T-cell (primary cell): ENCODE measurements around the gene SPINT4. TPM values are rescaled to one million over a fixed set of nuclear protein-coding genes. Genes with fewer than 3 reads are reported as not detected.
"Not testable (repeated sequence)": the region's sequence is repeated elsewhere in the genome, so short reads cannot be mapped to it uniquely, and the experiment has no call there.

ENCODE experiments used
- ATAC-seq, 4 experiments: fragments of 200-7000 bp in 3 of 4; fragments of 150-1000 bp in 1 of 4; cut with Tn5 transposase; replicated peaks in 1 of 4; 1 replicate in 3 of 4; 2 replicates in 1 of 4; pipeline ENCODE4 v1.10.0; 2021; ENCODE audit warnings: moderate library complexity in 3 of 4, mild to moderate bottlenecking in 2 of 4, moderate number of reproducible peaks in 1 of 4
- CTCF ChIA-PET, 2 donors: fragments of 300-600 bp; sonication (Branson Sonifier 250); formaldehyde crosslinking; loops; one replicate each; lab custom pipeline; 2022; ENCODE audit warnings: antibody characterized with exemption in 2 of 2; lab: Charles Lee
- POLR2A ChIA-PET, 2 donors: fragments of 300-600 bp; sonication (Branson Sonifier 250); formaldehyde crosslinking; loops; one replicate each; lab custom pipeline; 2022; ENCODE audit warnings: antibody characterized with exemption in 2 of 2; lab: Charles Lee
- DNase-seq, 35 experiments: peaks; one replicate each; pipeline versions ENCODE4 v3.0.0 to v3.0.0-alpha.2; 2013 to 2023
- H3K27ac ChIP-seq: one replicate; pipeline ENCODE4 v1.5.1; 2013; ENCODE audit warnings: low read length
- H3K27me3 ChIP-seq, 2 experiments: replicated peaks in 1 of 2; 1 replicate in 1 of 2; 2 replicates in 1 of 2; pipeline versions ENCODE4 v1.6.1 to v1.7.0; 2013; ENCODE audit warnings: low read length in 1 of 2, mixed read lengths in 1 of 2; ENCODE audit not compliant: control insufficient read depth in 2 of 2, insufficient read depth in 2 of 2; ENCODE audit errors: extremely low read depth in 1 of 2
- H3K36me3 ChIP-seq, 2 donors: 1 replicate in 1 of 2; 2 replicates in 1 of 2; pipeline versions ENCODE4 v1.6.1 to v1.7.0; 2013; ENCODE audit warnings: low read length in 1 of 2; ENCODE audit not compliant: control insufficient read depth in 2 of 2, insufficient read depth in 1 of 2; ENCODE audit errors: extremely low read depth in 1 of 2
- H3K4me1 ChIP-seq, 2 experiments: 1 replicate in 1 of 2; 2 replicates in 1 of 2; pipeline versions ENCODE4 v1.6.1 to v1.7.0; 2013; ENCODE audit warnings: low read length in 2 of 2, mixed read lengths in 1 of 2; ENCODE audit not compliant: insufficient read depth in 2 of 2, control insufficient read depth in 1 of 2; ENCODE audit errors: extremely low read depth in 1 of 2
- H3K4me3 ChIP-seq, 2 donors: 1 replicate in 1 of 2; 2 replicates in 1 of 2; pipeline versions ENCODE4 v1.5.1 to v1.7.0; 2013; ENCODE audit warnings: mild to moderate bottlenecking in 2 of 2, low read length in 1 of 2, moderate library complexity in 1 of 2; ENCODE audit not compliant: control insufficient read depth in 1 of 2; ENCODE audit errors: extremely low read depth in 1 of 2
- H3K9me3 ChIP-seq: 2 replicates; pipeline ENCODE4 v1.7.0; 2013
- H3K27ac Mint-ChIP-seq, 2 donors: one replicate each; pipeline ENCODE4 v1.8.0; 2020 to 2021; ENCODE audit warnings: mild to moderate bottlenecking in 2 of 2, mixed read lengths in 2 of 2
- H3K27me3 Mint-ChIP-seq, 2 donors: one replicate each; pipeline ENCODE4 v1.8.0; 2021 to 2022; ENCODE audit warnings: mixed read lengths in 2 of 2
- H3K36me3 Mint-ChIP-seq: one replicate; pipeline ENCODE4 v1.8.0; 2021; ENCODE audit warnings: mixed read lengths
- H3K4me1 Mint-ChIP-seq, 3 donors: one replicate each; pipeline ENCODE4 v1.8.0; 2020 to 2022; ENCODE audit warnings: mixed read lengths in 3 of 3, mild to moderate bottlenecking in 1 of 3
- H3K4me3 Mint-ChIP-seq, 3 donors: one replicate each; pipeline ENCODE4 v1.8.0; 2020 to 2022; ENCODE audit warnings: mild to moderate bottlenecking in 3 of 3, mixed read lengths in 3 of 3, moderate library complexity in 3 of 3
- H3K9me3 Mint-ChIP-seq, 3 donors: one replicate each; pipeline ENCODE4 v1.8.0; 2020 to 2022; ENCODE audit warnings: mixed read lengths in 3 of 3
- WGBS: methylation state at CpG from one replicate; pipeline ENCODE4 v1.1.5; 2013; ENCODE audit warnings: missing lambda C conversion rate; ENCODE audit not compliant: insufficient coverage; 5-methylcytosine and 5-hydroxymethylcytosine counted together
- total RNA-seq, 35 experiments: library from RNA in 6 of 35; stranded (reverse) in 6 of 35; fragments of 120-200 nt in 1 of 35; gene quantifications; one replicate each; pipeline versions ENCODE4 v1.2.1 to v1.2.4 and lab custom pipeline; 2013 to 2026

SPINT4 gene
- total RNA-seq, result not detected
- total RNA-seq (2013), result not detected
- 0 reads per million in 29 experiments for total RNA-seq (lab: John Stamatoyannopoulos, UW)

DNA sequence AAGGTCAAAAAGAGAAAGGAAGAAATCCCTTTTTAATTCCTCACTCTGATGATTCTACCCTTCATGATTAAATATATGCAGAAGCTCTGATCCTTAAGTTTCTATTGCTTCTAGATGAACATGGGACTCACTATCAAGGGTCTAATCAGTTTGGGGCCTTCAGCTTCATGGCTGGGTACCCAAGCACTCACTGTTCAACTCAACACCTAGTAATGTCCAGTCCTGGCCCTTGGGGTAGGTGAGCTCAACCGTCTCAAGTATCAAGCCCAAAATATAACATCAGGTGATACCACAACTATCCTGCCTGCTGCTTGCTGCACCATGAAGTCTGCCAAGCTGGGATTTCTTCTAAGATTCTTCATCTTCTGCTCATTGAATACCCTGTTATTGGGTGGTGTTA is at the start of gene SPINT4:
TSS of gene SPINT4 (plus strand) at position 301 of the 400 bp plus-strand sequence. CDS start at position 322, 21 bp downstream.
- no peaks in the 10 kb centered on the region for H3K4me1 Mint-ChIP-seq
- ATAC-seq (no peak), DNase-seq (no peak)
- peaks cover 0 to 4% of the 10 kb centered on the region in 2 experiments for H3K27me3 ChIP-seq
- WGBS, result no CpG with 5 or more reads among the region's 1 CpG
- H3K36me3 Mint-ChIP-seq, result no peaks in the 10 kb centered on the region
- no peak within 1 kb of the TSS for H3K27ac ChIP-seq
- CTCF ChIA-PET, result no interaction called here
- POLR2A ChIA-PET, result no interaction called here
- H3K4me1 ChIP-seq, result no peaks in the 10 kb centered on the region
- no peak within 1 kb of the TSS for H3K4me3 ChIP-seq
- H3K27ac Mint-ChIP-seq, result no peak within 1 kb of the TSS
- no peak within 1 kb of the TSS for H3K4me3 Mint-ChIP-seq
- no peaks in the 10 kb centered on the region for H3K36me3 ChIP-seq
- H3K27me3 Mint-ChIP-seq, result peaks cover 31 to 40% of the 10 kb centered on the region in 2 donors
- peaks cover under 1 to 2% (median 2%) of the 10 kb centered on the region in 3 donors for H3K9me3 Mint-ChIP-seq
- H3K9me3 ChIP-seq, result no peaks in the 10 kb centered on the region

DNA sequence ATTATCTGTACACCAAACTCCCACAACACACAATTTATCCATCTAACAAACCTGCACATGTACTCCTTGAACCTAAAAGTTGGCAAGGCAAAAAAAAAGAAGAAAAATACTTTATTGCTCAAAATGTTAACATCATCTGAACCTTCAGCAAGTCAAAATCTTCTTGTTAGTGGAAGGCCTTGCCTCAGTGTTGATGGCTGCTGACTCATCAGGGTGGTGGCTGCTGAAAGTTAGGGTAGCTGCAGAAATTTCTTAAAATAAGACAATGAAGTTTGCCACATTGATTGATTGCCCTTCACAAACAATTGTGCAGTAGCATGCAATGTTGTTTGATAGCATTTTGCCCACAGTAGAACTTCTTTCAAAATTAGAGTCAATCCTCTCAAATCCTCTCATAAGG is 49.4 kb upstream of the SPINT4 start:
- no peaks in the 10 kb centered on the region for H3K4me1 ChIP-seq
- Mint-ChIP-seq H3K4me1 (no peaks in the 10 kb centered on the region), H3K9me3 (peaks cover 0 to 22% (median 11%) of the 10 kb centered on the region in 3 donors), H3K4me3 (no peak overlapping the region), H3K36me3 (no peaks in the 10 kb centered on the region), H3K27ac (no peak overlapping the region), H3K27me3 (peaks cover 16 to 33% of the 10 kb centered on the region in 2 donors)
- H3K27ac ChIP-seq, result no peak overlapping the region
- ChIA-PET CTCF (no interaction called here), POLR2A (no interaction called here)
- DNase-seq (no peak), ATAC-seq (no peak)
- H3K9me3 ChIP-seq, result no peaks in the 10 kb centered on the region
- H3K36me3 ChIP-seq, result no peaks in the 10 kb centered on the region
- H3K4me3 ChIP-seq, result no peak overlapping the region
- no peaks in the 10 kb centered on the region for H3K27me3 ChIP-seq

DNA sequence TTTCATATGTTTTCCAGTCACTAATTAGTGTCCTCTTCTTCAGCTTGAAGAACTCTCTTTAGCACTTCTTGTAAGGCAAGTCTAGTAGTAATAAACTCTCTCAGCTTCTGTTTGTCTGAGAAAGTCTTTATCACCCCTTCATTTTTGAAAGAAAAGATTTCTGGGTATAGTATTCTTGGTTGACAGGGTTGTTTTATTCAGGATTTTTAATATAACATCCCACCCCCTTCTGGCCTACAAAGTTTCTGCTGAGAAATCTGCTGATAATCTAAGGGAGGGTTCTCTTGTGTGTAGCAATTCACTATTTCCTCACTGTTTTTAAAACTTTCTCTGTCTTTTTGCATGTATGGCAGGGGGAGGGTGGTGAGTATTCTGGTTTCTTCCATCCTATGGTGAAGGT is 42.5 kb upstream of the SPINT4 start:
- no peak overlapping the region for H3K27ac Mint-ChIP-seq
- no peak overlapping the region for H3K4me3 Mint-ChIP-seq
- ChIA-PET POLR2A (no interaction called here), CTCF (no interaction called here)
- DNase-seq (no peak), ATAC-seq (no peak)
- H3K9me3 Mint-ChIP-seq, result peaks cover 6 to 38% (median 24%) of the 10 kb centered on the region in 3 donors
- Histone ChIP-seq H3K4me3 (no peak overlapping the region), H3K9me3 (peaks cover 7% of the 10 kb centered on the region), H3K27me3 (no peaks in the 10 kb centered on the region), H3K27ac (no peak overlapping the region), H3K4me1 (no peaks in the 10 kb centered on the region), H3K36me3 (no peaks in the 10 kb centered on the region)
- H3K4me1 Mint-ChIP-seq, result no peaks in the 10 kb centered on the region
- no peaks in the 10 kb centered on the region for H3K36me3 Mint-ChIP-seq
- peaks cover 8 to 16% of the 10 kb centered on the region in 2 donors for H3K27me3 Mint-ChIP-seq

DNA sequence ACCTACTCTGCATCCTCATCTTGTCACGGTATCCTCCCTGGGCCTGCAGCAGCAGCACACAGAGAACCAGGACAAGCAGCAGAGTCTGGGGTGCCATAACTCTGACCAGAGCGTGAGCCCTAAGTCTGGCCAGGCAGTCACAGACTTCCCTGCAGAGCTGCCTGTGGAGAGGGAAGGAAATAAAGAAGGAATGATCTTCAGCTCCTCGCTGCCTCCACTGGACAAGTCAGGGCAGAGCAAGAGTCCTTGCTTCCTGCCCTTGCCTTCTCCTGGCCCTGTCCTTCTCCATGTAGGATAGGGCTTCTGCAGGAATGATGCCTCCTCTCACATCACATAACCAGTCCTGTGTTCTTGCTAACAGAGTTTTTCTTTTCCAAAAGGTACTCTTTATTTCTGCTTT is 36.3 kb upstream of the SPINT4 start:
- H3K36me3 ChIP-seq, result no peaks in the 10 kb centered on the region
- H3K4me3 ChIP-seq, result no peak overlapping the region
- H3K4me1 ChIP-seq, result no peaks in the 10 kb centered on the region
- H3K27ac Mint-ChIP-seq, result no peak overlapping the region
- H3K9me3 Mint-ChIP-seq, result peaks cover 0 to 3% (median 0%) of the 10 kb centered on the region in 3 donors
- H3K36me3 Mint-ChIP-seq, result no peaks in the 10 kb centered on the region
- DNase-seq (no peak), ATAC-seq (no peak)
- H3K27ac ChIP-seq, result no peak overlapping the region
- no peak overlapping the region for H3K4me3 Mint-ChIP-seq
- ChIA-PET POLR2A (no interaction called here), CTCF (interaction anchor here in 1 of 2 donors (0.6 kb wide), 1 partner anchor 93 kb away, joined by 3 read pairs; no protein-coding TSS in a partner anchor)
- H3K4me1 Mint-ChIP-seq, result no peaks in the 10 kb centered on the region
- H3K27me3 ChIP-seq, result peaks cover 0 to 4% of the 10 kb centered on the region in 2 experiments
- H3K9me3 ChIP-seq, result no peaks in the 10 kb centered on the region
- 38% methylated on average over 3 of the region's 3 CpGs for WGBS
- peaks cover 16 to 29% of the 10 kb centered on the region in 2 donors for H3K27me3 Mint-ChIP-seq

DNA sequence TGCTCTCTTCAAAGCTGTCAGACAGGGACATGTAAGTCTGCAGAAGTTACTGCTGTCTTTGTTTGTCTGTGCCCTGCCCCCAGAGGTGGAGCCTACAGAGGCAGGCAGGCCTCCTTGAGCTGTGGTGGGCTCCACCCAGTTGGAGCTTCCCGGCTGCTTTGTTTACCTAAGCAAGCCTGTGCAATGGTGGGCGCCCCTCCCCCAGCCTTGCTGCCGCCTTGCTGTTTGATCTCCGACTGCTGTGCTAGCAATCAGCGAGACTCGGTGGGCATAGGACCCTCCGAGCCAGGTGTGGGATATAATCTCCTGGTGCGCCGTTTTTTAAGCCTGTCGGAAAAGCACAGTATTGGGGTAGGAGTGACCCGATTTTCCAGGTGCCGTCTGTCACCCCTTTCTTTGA is 28.8 kb upstream of the SPINT4 start:
- H3K9me3 ChIP-seq, ATAC-seq, H3K4me1 ChIP-seq, POLR2A ChIA-PET, H3K9me3 Mint-ChIP-seq, H3K27me3 ChIP-seq, CTCF ChIA-PET, H3K27ac Mint-ChIP-seq, H3K36me3 ChIP-seq, H3K4me1 Mint-ChIP-seq, H3K27ac ChIP-seq, H3K4me3 ChIP-seq, H3K4me3 Mint-ChIP-seq, H3K36me3 Mint-ChIP-seq, DNase-seq: not testable (repeated sequence)
- peaks cover 24 to 34% of the 10 kb centered on the region in 2 donors for H3K27me3 Mint-ChIP-seq
- WGBS, result 73% methylated on average over 2 of the region's 12 CpGs

DNA sequence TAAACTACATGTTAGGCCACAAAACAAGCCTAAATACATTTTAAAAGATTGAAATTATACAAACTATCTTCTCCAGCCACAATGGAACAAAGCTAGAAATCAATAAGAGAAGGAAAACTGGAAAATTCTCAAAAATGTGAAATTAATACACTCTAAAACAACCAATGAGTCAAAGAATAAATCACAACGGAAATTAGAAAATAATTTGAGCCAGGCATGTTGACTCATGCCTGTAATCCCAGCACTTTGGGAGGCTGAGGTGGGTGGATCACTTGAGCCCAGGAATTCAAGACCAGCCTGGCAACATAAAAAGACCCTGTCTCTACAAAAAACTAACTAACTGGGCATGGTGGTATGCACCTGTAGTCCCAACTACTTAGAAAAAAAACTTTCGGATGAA is 26.7 kb upstream of the SPINT4 start:
- Histone ChIP-seq H3K4me3 (no peak overlapping the region), H3K27me3 (peaks cover 0 to 4% of the 10 kb centered on the region in 2 experiments), H3K27ac (no peak overlapping the region), H3K4me1 (no peaks in the 10 kb centered on the region), H3K36me3 (no peaks in the 10 kb centered on the region), H3K9me3 (no peaks in the 10 kb centered on the region)
- Mint-ChIP-seq H3K36me3 (no peaks in the 10 kb centered on the region), H3K9me3 (peaks cover 0 to 8% (median 0%) of the 10 kb centered on the region in 3 donors), H3K4me3 (no peak overlapping the region), H3K4me1 (no peaks in the 10 kb centered on the region), H3K27ac (no peak overlapping the region), H3K27me3 (peaks cover 26 to 34% of the 10 kb centered on the region in 2 donors)
- WGBS, result no CpG with 5 or more reads among the region's 2 CpGs
- DNase-seq (no peak), ATAC-seq (no peak)
- POLR2A ChIA-PET, result no interaction called here
- CTCF ChIA-PET, result no interaction called here

DNA sequence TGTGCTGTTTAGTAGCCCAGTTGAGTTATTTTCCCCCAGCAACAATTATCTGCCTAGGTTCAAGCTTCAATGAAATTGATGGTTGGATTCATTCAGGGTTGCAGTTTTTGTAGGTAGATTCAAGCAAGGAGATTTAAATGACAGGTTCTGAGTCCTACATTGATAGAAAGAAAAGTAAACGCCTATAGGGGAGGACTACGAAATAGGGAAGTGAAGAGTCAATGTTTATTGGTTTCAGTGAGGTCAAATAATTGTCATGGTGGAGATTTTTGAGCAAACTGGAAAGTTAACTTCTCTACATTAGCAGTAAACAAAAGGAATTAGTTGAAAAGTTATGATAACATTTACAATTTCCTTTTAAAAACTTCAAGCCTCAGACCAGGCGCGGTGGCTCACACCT is 21.0 kb upstream of the SPINT4 start:
- no CpG with 5 or more reads among the region's 4 CpGs for WGBS
- Mint-ChIP-seq H3K27me3 (peaks cover 17 to 23% of the 10 kb centered on the region in 2 donors), H3K27ac (no peak overlapping the region), H3K4me3 (no peak overlapping the region), H3K9me3 (no peaks in the 10 kb centered on the region), H3K4me1 (no peaks in the 10 kb centered on the region), H3K36me3 (no peaks in the 10 kb centered on the region)
- H3K4me1 ChIP-seq, result no peaks in the 10 kb centered on the region
- DNase-seq (no peak), ATAC-seq (no peak)
- H3K9me3 ChIP-seq, result no peaks in the 10 kb centered on the region
- H3K27me3 ChIP-seq, result peaks cover 0 to 12% of the 10 kb centered on the region in 2 experiments
- H3K4me3 ChIP-seq, result no peak overlapping the region
- ChIA-PET POLR2A (no interaction called here), CTCF (no interaction called here)
- no peak overlapping the region for H3K27ac ChIP-seq
- H3K36me3 ChIP-seq, result no peaks in the 10 kb centered on the region
